NOMO-1 (cell line): ENCODE measurements around the gene MTF2.
"Not testable (repeated sequence)": the region's sequence is repeated elsewhere in the genome, so short reads cannot be mapped to it uniquely, and the experiment has no call there.

Experiments
- DNase-seq, 2 experiments: peaks; one replicate each; lab custom pipeline; 2025; ENCODE audit not compliant: unreplicated experiment in 2 of 2; lab: John Stamatoyannopoulos, UW

MTF2 gene

GRCh38 chr1:93137604-93138292 lies 58.7 kb downstream of the MTF2 start:
- no peak for DNase-seq

GRCh38 chr1:93140106-93140505 lies 61.0 kb downstream of the MTF2 start:
- no peak for DNase-seq

GRCh38 chr1:93142161-93142560 lies 63.1 kb downstream of the MTF2 start:
- DNase-seq: no peak

- no peak for DNase-seq
Measured at GRCh38 chr1:93143136-93143535, 64.1 kb downstream of the MTF2 start.

GRCh38 chr1:93143769-93144168 lies 64.7 kb downstream of the MTF2 start:
- DNase-seq: no peak

- no peak for DNase-seq
Measured at GRCh38 chr1:93148001-93148400, 68.9 kb downstream of the MTF2 start.

GRCh38 chr1:93150729-93151128 lies 71.6 kb downstream of the MTF2 start:
- no peak for DNase-seq

- no peak for DNase-seq
Measured at GRCh38 chr1:93151474-93151873, 72.4 kb downstream of the MTF2 start.

GRCh38 chr1:93152835-93153234 lies 73.8 kb downstream of the MTF2 start:
- DNase-seq: no peak

- no peak for DNase-seq
Measured at GRCh38 chr1:93154898-93155297, 75.8 kb downstream of the MTF2 start.

- no peak for DNase-seq
Measured at GRCh38 chr1:93155335-93155734, 76.3 kb downstream of the MTF2 start.

- peak in 1 of 2 experiments; percentile 28 for DNase-seq
Measured at GRCh38 chr1:93159337-93159736, 80.3 kb downstream of the MTF2 start.

- DNase-seq: not testable (repeated sequence)
Measured at GRCh38 chr1:93163314-93163713, 84.2 kb downstream of the MTF2 start.

- no peak for DNase-seq
Measured at GRCh38 chr1:93164816-93165215, 85.7 kb downstream of the MTF2 start.

- not testable (repeated sequence) for DNase-seq
Measured at GRCh38 chr1:93165895-93166294, 86.8 kb downstream of the MTF2 start.

- DNase-seq: no peak
Measured at GRCh38 chr1:93167006-93167405, 87.9 kb downstream of the MTF2 start.

- not testable (repeated sequence) for DNase-seq
Measured at GRCh38 chr1:93170141-93170678, 91.1 kb downstream of the MTF2 start.

GRCh38 chr1:93171549-93172034 lies 92.5 kb downstream of the MTF2 start:
- no peak for DNase-seq

GRCh38 chr1:93172778-93173177 lies 93.7 kb downstream of the MTF2 start:
- no peak for DNase-seq

- DNase-seq: not testable (repeated sequence)
Measured at GRCh38 chr1:93174638-93175037, 95.6 kb downstream of the MTF2 start.

- DNase-seq: no peak
Measured at GRCh38 chr1:93177991-93178390, 98.9 kb downstream of the MTF2 start.

GRCh38 chr1:93178418-93178817 lies 99.3 kb downstream of the MTF2 start:
- DNase-seq: no peak
